ENCODE results near the gene POLR3GL. TPM values are rescaled to one million over a fixed set of nuclear protein-coding genes. Genes with fewer than 3 reads are reported as not detected.
A peak's percentile ranks its signal among the peaks of the same experiment; 100 is the strongest.

The POLR3GL gene, protein sequence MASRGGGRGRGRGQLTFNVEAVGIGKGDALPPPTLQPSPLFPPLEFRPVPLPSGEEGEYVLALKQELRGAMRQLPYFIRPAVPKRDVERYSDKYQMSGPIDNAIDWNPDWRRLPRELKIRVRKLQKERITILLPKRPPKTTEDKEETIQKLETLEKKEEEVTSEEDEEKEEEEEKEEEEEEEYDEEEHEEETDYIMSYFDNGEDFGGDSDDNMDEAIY
- total RNA-seq (ENCODE audit: low replicate concordance), result 11.1 and 12.0 TPM in 2 replicates

DNA sequence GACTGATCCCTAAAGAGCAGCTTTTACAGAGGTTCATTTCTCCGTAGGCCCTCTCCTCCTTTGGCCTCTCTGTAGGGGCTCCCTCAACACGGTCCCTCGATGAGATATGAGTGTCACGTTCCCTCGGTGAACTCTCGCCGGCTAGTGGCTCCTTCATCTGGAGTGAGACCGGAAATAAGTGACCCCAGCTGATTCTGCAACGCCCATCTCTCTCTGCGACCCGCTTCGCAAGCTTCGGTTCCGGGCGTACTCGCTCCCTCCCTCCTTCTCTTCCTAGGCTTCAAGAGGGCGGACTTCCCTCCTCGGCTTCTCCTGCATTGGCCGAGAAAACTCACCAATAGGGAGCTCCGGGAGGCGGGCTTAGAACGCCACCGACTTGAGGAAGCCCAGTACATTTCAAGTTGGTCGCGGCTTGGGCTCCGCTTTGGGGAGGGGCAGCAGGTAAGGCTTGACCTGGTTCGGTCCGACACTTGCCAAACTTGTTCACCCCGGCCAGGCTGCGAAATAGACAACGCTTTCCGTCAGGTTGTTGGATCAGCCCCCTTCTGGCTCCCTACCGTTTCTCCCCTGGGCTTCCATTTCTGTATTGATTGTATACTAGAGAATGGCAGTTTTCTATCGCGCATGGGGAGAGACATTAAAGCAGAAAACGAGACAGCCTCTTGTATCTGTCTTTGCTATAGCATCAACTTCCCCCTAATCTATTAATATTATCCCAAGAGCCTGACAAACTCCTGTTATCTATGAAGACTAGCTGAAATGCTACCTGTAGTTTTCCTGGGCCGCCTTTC is at the start of gene POLR3GL, which contains the start of gene ANKRD34A:
Gene POLR3GL (plus strand): TSS at position 363 of the 791 bp plus-strand sequence. CDS start 10,176 bp downstream, outside the sequence.
Gene ANKRD34A (minus strand): TSS at position 248 of the 791 bp plus-strand sequence. CDS start 2,816 bp downstream, outside the sequence.
- Histone ChIP-seq H2AFZ (replicated peaks) (peak within 1 kb of the TSS; percentile 93), H3K4me3 (peak within 1 kb of the TSS; percentile 67), H4K20me1 (ENCODE audit: low read depth) (no peaks in the 10 kb centered on the region), H3K9me3 (ENCODE audit: low read depth) (peaks cover 6% of the 10 kb centered on the region), H3K79me2 (ENCODE audit: low read depth) (no peaks in the 10 kb centered on the region), H3K27me3 (peaks cover 55% of the 10 kb centered on the region), H3F3A (ENCODE audit: low read depth) (peaks cover 16% of the 10 kb centered on the region), H3K4me2 (peak within 1 kb of the TSS; percentile 84), H3K27ac (no peak within 1 kb of the TSS), H3K4me1 (peaks cover 27% of the 10 kb centered on the region), H3K9ac (no peak within 1 kb of the TSS), H3K36me3 (no peaks in the 10 kb centered on the region)
- H3K4me3 Mint-ChIP-seq, result peak within 1 kb of the TSS; percentile 93
- TF ChIP-seq EZH2phosphoT487 (IDR thresholded peaks at IDR 0.05) (peak; percentile 29), EZH2 (IDR thresholded peaks at IDR 0.05) (no peak)
- peaks cover 46% of the 10 kb centered on the region for H3K4me1 Mint-ChIP-seq
- peak; percentile 93 for DNase-seq (ENCODE audit: low spot score)
- H3K9me3 Mint-ChIP-seq, result peaks cover 10% of the 10 kb centered on the region
- peaks cover 16% of the 10 kb centered on the region for H3K27me3 Mint-ChIP-seq (ENCODE audit: insufficient read depth, low read depth)
- peaks cover 2% of the 10 kb centered on the region for H3K36me3 Mint-ChIP-seq
- peak within 1 kb of the TSS; percentile 92 for H3K27ac Mint-ChIP-seq

DNA sequence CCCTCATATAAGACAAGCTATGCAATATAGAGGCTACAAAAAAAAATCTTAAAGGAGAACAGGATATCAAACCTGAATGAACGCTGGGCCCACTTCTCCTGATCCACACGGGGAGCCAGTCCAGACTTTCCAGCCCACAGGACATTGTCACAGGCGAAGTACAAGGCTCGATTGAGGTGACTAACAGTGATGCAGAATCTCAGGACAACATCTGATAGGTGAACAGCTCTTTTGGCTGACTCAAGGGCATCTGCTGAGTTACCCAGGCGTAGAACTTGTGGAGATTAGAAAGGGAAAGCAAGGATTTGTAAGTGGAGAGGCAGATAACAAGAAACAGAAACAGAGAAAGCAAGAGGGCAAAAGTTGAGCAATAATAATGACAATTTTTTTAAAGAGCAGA is 47.7 kb upstream of the POLR3GL start:
- no peak for DNase-seq (ENCODE audit: low spot score)
- Histone ChIP-seq H4K20me1 (ENCODE audit: low read depth) (no peaks in the 10 kb centered on the region), H3K9ac (no peak overlapping the region), H3K27ac (no peak overlapping the region), H3K4me3 (no peak overlapping the region), H3K4me2 (no peak overlapping the region), H3K9me3 (ENCODE audit: low read depth) (no peaks in the 10 kb centered on the region), H3K27me3 (peaks cover 13% of the 10 kb centered on the region), H2AFZ (replicated peaks) (no peak overlapping the region), H3K79me2 (ENCODE audit: low read depth) (no peaks in the 10 kb centered on the region), H3K4me1 (peaks cover 6% of the 10 kb centered on the region), H3F3A (ENCODE audit: low read depth) (peaks cover 23% of the 10 kb centered on the region), H3K36me3 (no peaks in the 10 kb centered on the region)
- H3K27me3 Mint-ChIP-seq (ENCODE audit: insufficient read depth, low read depth), result no peaks in the 10 kb centered on the region
- peak overlapping the region; percentile 96 for H3K4me3 Mint-ChIP-seq
- peaks cover 13% of the 10 kb centered on the region for H3K36me3 Mint-ChIP-seq
- H3K4me1 Mint-ChIP-seq, result peaks cover 27% of the 10 kb centered on the region
- H3K9me3 Mint-ChIP-seq, result no peaks in the 10 kb centered on the region
- TF ChIP-seq EZH2phosphoT487 (IDR thresholded peaks at IDR 0.05) (no peak), EZH2 (IDR thresholded peaks at IDR 0.05) (no peak), CTCF (IDR thresholded peaks at IDR 0.05) (no peak)
- H3K27ac Mint-ChIP-seq, result no peak overlapping the region

DNA sequence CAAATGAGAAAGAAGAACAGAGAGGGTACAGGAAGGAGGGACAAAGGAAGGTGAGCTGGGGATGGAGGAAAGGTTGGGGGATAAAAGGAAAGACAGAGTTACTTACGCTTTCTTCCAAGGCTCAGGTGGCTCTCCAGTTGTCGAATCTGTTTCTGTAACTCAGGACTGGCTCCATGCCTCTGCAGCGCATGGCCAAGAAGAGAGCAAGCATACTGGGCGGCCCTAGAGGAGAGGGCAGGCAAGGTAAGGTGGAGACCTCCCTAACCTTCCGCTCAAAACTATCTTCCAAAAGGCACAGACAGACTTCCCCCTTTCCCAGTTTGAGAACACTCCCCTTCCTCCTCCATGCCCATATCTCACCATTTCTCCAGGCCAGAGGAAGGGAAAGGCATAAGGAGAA is 46.9 kb upstream of the POLR3GL start:
- Histone ChIP-seq H3K79me2 (ENCODE audit: low read depth) (no peaks in the 10 kb centered on the region), H3K27me3 (peaks cover 13% of the 10 kb centered on the region), H3K9me3 (ENCODE audit: low read depth) (no peaks in the 10 kb centered on the region), H3K4me2 (peak overlapping the region; percentile 87), H3K27ac (no peak overlapping the region), H3K36me3 (no peaks in the 10 kb centered on the region), H3K4me1 (peaks cover 6% of the 10 kb centered on the region), H4K20me1 (ENCODE audit: low read depth) (no peaks in the 10 kb centered on the region), H3K4me3 (peak overlapping the region; percentile 78), H2AFZ (replicated peaks) (no peak overlapping the region), H3F3A (ENCODE audit: low read depth) (peaks cover 31% of the 10 kb centered on the region), H3K9ac (no peak overlapping the region)
- Mint-ChIP-seq H3K27me3 (ENCODE audit: insufficient read depth, low read depth) (no peaks in the 10 kb centered on the region), H3K27ac (no peak overlapping the region), H3K9me3 (no peaks in the 10 kb centered on the region), H3K4me1 (peaks cover 27% of the 10 kb centered on the region), H3K4me3 (peak overlapping the region; percentile 96), H3K36me3 (peaks cover 15% of the 10 kb centered on the region)
- no peak for TF ChIP-seq EZH2 (IDR thresholded peaks at IDR 0.05)
- no peak for TF ChIP-seq CTCF (IDR thresholded peaks at IDR 0.05)
- TF ChIP-seq EZH2phosphoT487 (IDR thresholded peaks at IDR 0.05), result no peak
- no peak for DNase-seq (ENCODE audit: low spot score)

All from neural progenitor cell (in vitro differentiated cells).